Left ventricle myocardium superior (tissue), 1 donor: ENCODE measurements around the gene TBC1D30. TPM values are rescaled to one million over a fixed set of nuclear protein-coding genes. Genes with fewer than 3 reads are reported as not detected.

Experiments used
- total RNA-seq: library from RNA; stranded (reverse); fragmentation: NEBNext Ultra II Directional; extraction: Animal tissue kit (Norgen Biotek cat#: 25700); gene quantifications from one replicate; pipeline ENCODE4 v1.2.1, GENCODE V29; 2021
- donor health status: DM: no; HTN: yes; CAD: no; lungs with severe emphysema.

Gene TBC1D30
- total RNA-seq, 1 donor from 2014 or later, result 0.47 TPM

Other genes with a start within 250 kb of the TBC1D30 start
- gene RASSF3, start 214.2 kb upstream of the TBC1D30 start, total RNA-seq, result 143 TPM
- 120 TPM for gene GNS, start 65.2 kb upstream of the TBC1D30 start, total RNA-seq